Kidney tubule cell (primary cell): Measurements from ENCODE around the gene NAT9.

Experiments
- DNase-seq: peaks from one replicate; pipeline ENCODE4 v3.0.0-alpha.2; 2018; ENCODE audit warnings: low spot score

The NAT9 gene

GRCh38 chr17:74728702-74729075 lies 47.5 kb downstream of the NAT9 start:
- no peak for DNase-seq

GRCh38 chr17:74728033-74728701 lies 48.0 kb downstream of the NAT9 start:
- DNase-seq: no peak

- no peak for DNase-seq
Observed at GRCh38 chr17:74725111-74725510, 51.0 kb downstream of the NAT9 start.

- DNase-seq: no peak
Observed at GRCh38 chr17:74723891-74724290, 52.3 kb downstream of the NAT9 start.

DNA sequence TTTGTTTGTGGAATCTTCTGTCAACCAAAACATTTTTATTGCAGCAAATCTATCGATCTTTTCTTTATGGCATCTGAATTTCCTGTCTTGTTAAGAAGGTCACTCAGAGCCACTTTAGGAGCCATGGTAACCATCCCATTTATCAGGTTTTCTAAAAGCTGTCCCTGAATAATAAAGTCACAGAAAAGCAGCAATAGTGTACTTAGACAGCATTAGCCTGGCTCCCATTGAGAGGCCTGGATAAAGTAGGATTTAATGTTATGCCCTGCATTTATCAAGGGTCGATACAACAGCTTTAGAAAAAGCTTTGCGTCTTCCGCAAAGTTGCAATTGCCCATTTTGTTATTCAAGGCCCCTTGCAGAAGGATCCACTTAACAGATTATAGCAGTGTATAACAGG lies 53.4 kb downstream of the NAT9 start:
- DNase-seq: no peak
